ENCODE results near the gene SPOCK1.

DNA sequence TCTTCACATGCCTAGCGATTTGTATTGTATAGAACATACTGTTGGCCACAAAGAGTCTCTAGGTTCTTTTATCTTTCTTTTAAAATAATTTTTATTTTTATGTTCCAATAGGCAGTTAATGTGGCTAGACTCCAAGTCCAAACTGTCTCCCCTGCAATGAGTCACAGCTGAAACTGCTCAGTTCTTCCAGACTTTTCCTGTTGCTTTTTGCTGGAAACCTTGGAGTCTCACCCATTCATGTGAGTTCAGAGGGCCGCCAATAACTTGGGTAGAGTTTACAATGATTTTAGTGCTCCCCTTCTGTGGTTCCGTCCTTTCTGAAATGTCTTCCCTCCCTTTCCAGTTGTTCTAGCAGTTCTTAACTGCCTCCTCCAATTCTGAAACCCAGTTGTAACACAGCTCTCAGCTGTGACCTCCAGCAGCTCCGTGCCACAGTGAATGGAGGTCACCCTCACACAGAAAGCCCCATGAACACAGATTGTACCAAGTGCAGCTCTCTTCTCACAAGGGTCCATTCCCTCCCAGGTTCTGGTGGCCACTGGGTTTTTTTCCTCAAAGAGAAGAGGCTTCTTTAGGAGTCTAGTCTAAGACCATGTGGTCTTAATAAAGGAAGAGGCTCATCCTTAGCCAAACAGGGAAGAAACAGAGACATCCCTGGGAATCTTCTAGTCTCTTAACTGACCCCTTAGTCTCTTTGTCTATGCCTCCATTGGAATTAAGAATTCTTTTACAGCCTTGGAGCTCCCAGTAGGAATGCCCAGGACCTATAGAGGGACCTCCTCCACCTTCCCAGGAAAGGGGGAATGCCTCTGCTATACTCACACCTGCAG, 198.5 kb downstream of the SPOCK1 start:
- TF ChIP-seq GATA3 (IDR thresholded peaks at IDR 0.05; ENCODE audit: low read depth, low read length) (no peak), GATA2 (IDR thresholded peaks at IDR 0.05; ENCODE audit: low read depth, low read length) (no peak)

Data from SH-SY5Y (cell line).